WTC11 (cell line): ENCODE measurements around the gene FLNA.

Experiments used
- TF ChIP-seq, protein P1 (sequence below): sonication (generic); formaldehyde crosslinking; conservative IDR thresholded peaks from 2 replicates; pipeline ENCODE4 v1.8.1; 2022; ENCODE audit warnings: mild to moderate bottlenecking, missing genetic modification reagents
- TF ChIP-seq, protein P2 (sequence below): fragments of 200-600 bp; IDR thresholded peaks from 2 replicates; pipeline ENCODE4 v1.8.0; 2022; ENCODE audit warnings: antibody characterized with exemption

DNA sequence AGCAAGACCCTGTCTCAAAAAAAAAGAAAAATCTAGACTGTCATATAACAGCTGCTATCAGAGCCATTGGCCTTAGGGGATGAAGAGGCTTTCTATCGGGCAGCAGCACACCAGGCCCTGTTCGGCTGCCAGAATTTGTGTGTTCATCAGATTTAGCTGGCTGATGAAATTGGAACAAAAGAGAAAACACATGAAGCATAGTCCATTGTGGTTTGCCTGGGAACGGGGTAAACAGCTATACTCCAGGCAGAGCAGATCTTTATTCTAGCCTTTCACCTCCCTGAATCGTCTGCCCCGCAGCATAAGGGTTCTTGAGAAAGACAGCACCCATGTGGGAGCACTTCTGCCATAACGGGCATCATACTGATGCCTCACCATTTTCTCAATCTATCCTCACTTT lies 67.2 kb downstream of the FLNA start:
- TF ChIP-seq, protein P1, sequence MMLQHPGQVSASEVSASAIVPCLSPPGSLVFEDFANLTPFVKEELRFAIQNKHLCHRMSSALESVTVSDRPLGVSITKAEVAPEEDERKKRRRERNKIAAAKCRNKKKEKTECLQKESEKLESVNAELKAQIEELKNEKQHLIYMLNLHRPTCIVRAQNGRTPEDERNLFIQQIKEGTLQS (CRISPR knock-in tag) = no peak
- TF ChIP-seq, protein P2, sequence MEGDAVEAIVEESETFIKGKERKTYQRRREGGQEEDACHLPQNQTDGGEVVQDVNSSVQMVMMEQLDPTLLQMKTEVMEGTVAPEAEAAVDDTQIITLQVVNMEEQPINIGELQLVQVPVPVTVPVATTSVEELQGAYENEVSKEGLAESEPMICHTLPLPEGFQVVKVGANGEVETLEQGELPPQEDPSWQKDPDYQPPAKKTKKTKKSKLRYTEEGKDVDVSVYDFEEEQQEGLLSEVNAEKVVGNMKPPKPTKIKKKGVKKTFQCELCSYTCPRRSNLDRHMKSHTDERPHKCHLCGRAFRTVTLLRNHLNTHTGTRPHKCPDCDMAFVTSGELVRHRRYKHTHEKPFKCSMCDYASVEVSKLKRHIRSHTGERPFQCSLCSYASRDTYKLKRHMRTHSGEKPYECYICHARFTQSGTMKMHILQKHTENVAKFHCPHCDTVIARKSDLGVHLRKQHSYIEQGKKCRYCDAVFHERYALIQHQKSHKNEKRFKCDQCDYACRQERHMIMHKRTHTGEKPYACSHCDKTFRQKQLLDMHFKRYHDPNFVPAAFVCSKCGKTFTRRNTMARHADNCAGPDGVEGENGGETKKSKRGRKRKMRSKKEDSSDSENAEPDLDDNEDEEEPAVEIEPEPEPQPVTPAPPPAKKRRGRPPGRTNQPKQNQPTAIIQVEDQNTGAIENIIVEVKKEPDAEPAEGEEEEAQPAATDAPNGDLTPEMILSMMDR = no peak
